Measurements from ENCODE around the gene SMIM14. TPM values are rescaled to one million over a fixed set of nuclear protein-coding genes. Genes with fewer than 3 reads are reported as not detected.

SMIM14 gene
- total RNA-seq, 6 experiments from 2014 or later, result 54.0 to 224 (median 124) TPM

GRCh38 chr4:39627413-39627812 is 11.3 kb downstream of the SMIM14 start:
- intact Hi-C loops (cut with DNase I), result no loop called here

DNA sequence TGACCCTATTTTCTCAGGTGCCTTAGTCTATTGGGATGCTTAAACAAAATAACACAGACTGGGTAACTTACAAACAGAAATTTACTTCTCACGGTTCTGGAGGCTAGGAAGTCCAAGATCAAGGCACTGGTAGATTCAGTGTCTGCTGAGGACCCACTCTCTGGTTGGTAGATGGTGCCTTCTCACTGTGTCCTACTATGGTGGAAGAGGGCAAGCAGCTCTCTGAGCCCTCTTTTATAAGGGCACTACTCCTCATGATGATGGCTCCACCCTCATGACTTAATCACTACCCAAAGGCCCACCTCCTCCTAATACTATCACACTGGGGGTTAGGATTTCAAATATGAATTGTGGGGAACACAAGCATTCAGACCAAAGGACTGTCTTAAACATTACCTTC is 11.8 kb downstream of the SMIM14 start:
- no peaks in the 10 kb centered on the region for H3K27me3 ChIP-seq
- H3K27ac ChIP-seq, result no peak overlapping the region
- no peaks in the 10 kb centered on the region for H3K9me3 ChIP-seq
- 91% methylated on average over 1 of the region's 1 CpG for WGBS (ENCODE audit: insufficient coverage, low coverage, low lambda C conversion rate, missing lambda C conversion rate)
- TF ChIP-seq, protein P1, sequence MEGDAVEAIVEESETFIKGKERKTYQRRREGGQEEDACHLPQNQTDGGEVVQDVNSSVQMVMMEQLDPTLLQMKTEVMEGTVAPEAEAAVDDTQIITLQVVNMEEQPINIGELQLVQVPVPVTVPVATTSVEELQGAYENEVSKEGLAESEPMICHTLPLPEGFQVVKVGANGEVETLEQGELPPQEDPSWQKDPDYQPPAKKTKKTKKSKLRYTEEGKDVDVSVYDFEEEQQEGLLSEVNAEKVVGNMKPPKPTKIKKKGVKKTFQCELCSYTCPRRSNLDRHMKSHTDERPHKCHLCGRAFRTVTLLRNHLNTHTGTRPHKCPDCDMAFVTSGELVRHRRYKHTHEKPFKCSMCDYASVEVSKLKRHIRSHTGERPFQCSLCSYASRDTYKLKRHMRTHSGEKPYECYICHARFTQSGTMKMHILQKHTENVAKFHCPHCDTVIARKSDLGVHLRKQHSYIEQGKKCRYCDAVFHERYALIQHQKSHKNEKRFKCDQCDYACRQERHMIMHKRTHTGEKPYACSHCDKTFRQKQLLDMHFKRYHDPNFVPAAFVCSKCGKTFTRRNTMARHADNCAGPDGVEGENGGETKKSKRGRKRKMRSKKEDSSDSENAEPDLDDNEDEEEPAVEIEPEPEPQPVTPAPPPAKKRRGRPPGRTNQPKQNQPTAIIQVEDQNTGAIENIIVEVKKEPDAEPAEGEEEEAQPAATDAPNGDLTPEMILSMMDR (IDR thresholded peaks at IDR 0.05), result no peak
- TF ChIP-seq POLR2A (IDR thresholded peaks at IDR 0.05), result no peak
- H3K4me1 ChIP-seq, result peaks cover 0 to 21% (median 2%) of the 10 kb centered on the region in 4 donors
- H3K36me3 ChIP-seq, result peaks cover 0 to 17% (median 8%) of the 10 kb centered on the region in 4 donors
- no peak for ATAC-seq
- DNase-seq, result no peak
- intact Hi-C loops (cut with DNase I), result no loop called here
- H3K4me3 ChIP-seq, result no peak overlapping the region

More at GRCh38 chr4:39627413-39627812, 11.3 kb downstream of the SMIM14 start:
- WGBS (ENCODE audit: insufficient coverage, low coverage, low lambda C conversion rate, missing lambda C conversion rate), result 87% methylated on average over 2 of the region's 2 CpGs
- ATAC-seq (no peak), DNase-seq (no peak)
- H3K4me3 ChIP-seq, result no peak overlapping the region
- H3K27me3 ChIP-seq, result no peaks in the 10 kb centered on the region
- H3K4me1 ChIP-seq, result peaks cover 0 to 17% (median 0%) of the 10 kb centered on the region in 4 donors
- TF ChIP-seq, protein P1 (IDR thresholded peaks at IDR 0.05), result no peak
- TF ChIP-seq POLR2A (IDR thresholded peaks at IDR 0.05), result no peak
- no peaks in the 10 kb centered on the region for H3K9me3 ChIP-seq
- peaks cover 0 to 17% (median 8%) of the 10 kb centered on the region in 4 donors for H3K36me3 ChIP-seq
- no peak overlapping the region for H3K27ac ChIP-seq

- Histone ChIP-seq H3K9me3 (no peaks in the 10 kb centered on the region), H3K4me1 (peaks cover 0 to 21% (median 4%) of the 10 kb centered on the region in 4 donors), H3K4me3 (no peak overlapping the region), H3K27ac (no peak overlapping the region), H3K27me3 (no peaks in the 10 kb centered on the region), H3K36me3 (peaks cover 0 to 17% (median 8%) of the 10 kb centered on the region in 4 donors)
- TF ChIP-seq POLR2A (IDR thresholded peaks at IDR 0.05), result no peak
- TF ChIP-seq, protein P1 (IDR thresholded peaks at IDR 0.05), result no peak
- intact Hi-C loops (cut with DNase I), result no loop called here
- ATAC-seq, result no peak
- DNase-seq, result no peak
- 72% methylated on average over 2 of the region's 2 CpGs for WGBS (ENCODE audit: insufficient coverage, low coverage, low lambda C conversion rate, missing lambda C conversion rate)
Measured at GRCh38 chr4:39626261-39626660, 12.4 kb downstream of the SMIM14 start.

DNA sequence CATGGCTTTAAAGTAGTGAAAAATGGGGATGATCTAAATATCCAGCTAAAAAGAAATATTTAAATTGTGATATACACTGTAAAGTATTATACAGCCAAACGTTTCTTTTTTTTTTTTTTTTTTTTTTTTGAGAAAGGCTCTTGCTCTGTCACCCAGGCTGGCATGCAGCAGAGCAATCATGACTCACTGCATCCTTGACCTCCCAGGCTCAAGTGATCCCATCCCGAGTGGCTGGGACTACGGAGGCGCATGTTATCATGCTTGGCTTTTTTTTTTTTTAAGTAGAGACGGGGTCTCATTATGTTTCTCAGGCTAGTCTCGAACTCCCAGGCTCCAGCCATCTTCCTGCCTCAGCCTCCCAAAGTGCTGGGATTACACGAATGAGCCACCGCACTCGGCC is 17.1 kb downstream of the SMIM14 start:
- no peak overlapping the region for H3K4me3 ChIP-seq
- H3K36me3 ChIP-seq, result peaks cover 0 to 2% (median 0%) of the 10 kb centered on the region in 4 donors
- ATAC-seq (peak; percentile 68 to 93 (median 84)), DNase-seq (peak in 1 of 3 donors; percentile 61)
- 46% methylated on average over 9 of the region's 9 CpGs for WGBS (ENCODE audit: insufficient coverage, low coverage, low lambda C conversion rate, missing lambda C conversion rate)
- peak overlapping the region in 1 of 3 donors; percentile 1 for H3K27ac ChIP-seq
- H3K27me3 ChIP-seq, result no peaks in the 10 kb centered on the region
- intact Hi-C loops (cut with DNase I), result no loop called here
- H3K9me3 ChIP-seq, result no peaks in the 10 kb centered on the region
- H3K4me1 ChIP-seq, result peaks cover 0 to 22% (median 4%) of the 10 kb centered on the region in 4 donors
- TF ChIP-seq POLR2A (IDR thresholded peaks at IDR 0.05), result no peak
- TF ChIP-seq, protein P1 (IDR thresholded peaks at IDR 0.05), result no peak
